Renal cortex interstitium (tissue), 11 donors: ENCODE measurements around the gene DIP2B. TPM values are rescaled to one million over a fixed set of nuclear protein-coding genes. Genes with fewer than 3 reads are reported as not detected.

Experiments used
- DNase-seq, 11 donors: peaks; one replicate each; pipeline ENCODE4 v3.0.0-alpha.2; 2013; ENCODE audit warnings: low read depth in 9 of 11, low spot score in 4 of 11; ENCODE audit errors: extremely low read depth in 1 of 11
- polyA plus RNA-seq, 3 donors: library from polyadenylated mRNA; unstranded; fragments of 120-200 nt; gene quantifications; one replicate each; pipeline ENCODE4 v1.2.1, GENCODE V29; 2013; ENCODE audit not compliant: insufficient read length in 3 of 3

Gene DIP2B
- polyA plus RNA-seq, 3 donors, result 23.5 to 25.9 (median 23.9) TPM

DNA sequence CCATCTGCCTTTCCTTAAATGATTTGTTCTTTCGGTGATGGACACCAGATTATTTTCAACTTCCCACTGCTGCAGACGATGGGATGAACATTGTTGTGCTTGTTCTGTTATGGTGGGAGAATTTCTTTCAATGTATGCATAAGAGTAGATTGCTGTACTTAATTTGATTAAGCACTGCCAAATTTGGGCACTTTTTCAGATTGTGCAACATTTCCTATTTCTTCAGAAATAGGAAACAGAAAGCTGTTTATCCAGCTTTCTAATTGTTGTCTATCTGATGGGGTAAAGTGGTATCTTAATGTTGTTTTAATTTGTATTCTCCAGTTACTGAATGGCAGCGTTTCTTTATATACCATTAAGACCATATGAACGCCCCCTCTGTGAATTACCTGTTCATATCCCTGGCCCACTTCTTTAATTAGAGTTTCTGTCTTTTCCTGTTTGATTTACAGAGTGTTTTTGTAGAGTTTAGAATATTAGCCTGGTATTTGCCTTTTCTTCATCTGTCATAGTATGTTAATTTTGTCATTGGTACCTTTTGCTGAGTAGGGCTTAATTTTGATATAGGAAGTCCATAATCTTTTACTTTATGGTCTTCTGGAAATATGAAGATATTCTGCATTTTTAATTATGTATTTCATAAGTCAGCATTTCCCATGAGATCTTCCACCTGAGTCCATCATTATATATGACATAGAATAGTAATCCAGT lies 59.6 kb downstream of the DIP2B start:
- no peak for DNase-seq

DNA sequence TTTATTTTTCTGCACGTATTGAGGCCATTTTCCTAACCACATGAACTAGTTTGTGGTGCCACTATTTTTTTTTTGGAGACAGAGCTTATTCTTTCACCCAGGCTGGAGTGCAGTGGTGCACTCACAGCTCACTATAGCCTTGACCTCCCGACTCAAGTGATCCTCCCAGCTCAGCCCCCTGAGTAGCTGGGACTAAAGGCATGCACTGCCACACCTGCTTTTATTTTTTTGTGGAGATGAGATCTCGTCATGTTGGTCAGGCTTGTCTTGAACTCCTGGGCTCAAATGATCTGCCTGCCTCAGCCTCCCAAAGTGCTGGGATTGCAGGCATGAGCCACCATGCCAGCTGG lies 60.1 kb downstream of the DIP2B start:
- DNase-seq, result no peak

DNA sequence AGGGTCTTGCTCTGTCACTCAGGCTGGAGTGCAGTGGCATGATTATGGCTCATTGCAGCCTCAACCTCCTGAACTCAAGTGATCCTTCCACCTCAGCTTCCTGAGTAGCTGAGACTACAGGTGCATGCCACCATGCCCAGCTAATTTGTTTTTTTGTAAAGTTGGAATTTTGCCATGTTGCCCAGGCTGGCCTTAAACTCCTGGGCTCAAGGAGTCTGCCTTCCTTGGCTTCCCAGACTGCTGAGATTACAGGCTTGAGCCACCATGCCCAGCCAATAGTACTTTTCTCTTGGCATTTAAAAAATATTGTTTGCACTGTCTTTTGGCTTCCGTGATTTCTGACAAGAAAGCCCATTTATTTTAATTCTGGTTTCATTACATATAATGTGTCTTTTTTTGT lies 61.3 kb downstream of the DIP2B start:
- no peak for DNase-seq

DNA sequence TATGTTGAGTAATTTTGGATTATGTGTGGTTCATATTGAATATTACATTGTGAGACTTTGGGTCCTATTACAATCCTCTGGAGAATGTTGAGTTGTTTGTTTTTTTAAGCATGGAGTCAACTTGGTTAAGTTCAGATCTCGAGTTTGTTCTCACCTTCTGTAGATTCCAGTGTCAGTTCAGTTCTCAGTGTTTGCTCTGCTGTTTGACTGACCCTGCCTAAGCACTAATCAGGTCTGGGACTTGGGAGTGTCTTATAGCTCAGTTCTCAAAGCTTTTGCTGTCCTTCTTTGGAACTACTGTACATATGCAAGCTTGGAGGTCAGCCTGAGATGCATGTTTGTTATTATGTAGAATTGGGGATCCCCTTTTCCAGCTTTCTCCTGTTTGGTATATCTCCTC lies 63.1 kb downstream of the DIP2B start:
- no peak for DNase-seq

DNA sequence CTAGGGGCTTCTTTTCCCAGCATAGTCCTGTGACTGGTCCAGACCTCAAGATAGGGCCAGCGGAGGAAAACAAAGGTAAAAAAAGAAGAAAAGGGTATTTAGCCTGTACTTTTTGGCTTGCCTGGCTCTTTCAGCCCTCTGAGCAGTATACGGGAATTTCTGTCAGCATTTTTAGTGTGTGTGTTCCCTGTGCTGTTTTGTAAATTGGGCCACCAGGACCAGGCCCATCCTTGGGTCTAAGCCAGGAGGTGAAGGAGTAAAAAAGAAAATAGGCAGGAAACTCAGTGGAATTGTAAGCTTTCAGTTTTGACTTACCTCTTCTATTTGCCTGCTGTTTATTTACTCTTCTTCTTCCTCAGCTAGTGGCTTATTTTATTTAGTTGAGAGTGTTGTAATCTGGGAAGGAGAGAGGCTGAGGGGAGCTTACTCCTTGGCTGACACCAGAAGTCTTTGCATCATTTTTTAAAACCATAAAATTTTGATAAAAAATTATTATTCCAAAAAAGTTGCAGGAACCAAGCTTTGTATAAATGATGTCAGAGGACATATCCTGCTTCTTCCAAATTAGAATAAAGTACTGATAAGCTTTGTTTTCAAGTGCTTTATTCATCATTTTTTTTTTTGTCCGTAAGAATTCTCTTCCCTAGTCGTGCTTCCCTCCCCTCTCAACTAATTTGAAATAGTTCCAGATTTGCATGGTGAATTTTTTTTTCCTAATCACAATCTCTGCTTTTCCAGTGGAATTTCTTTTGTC lies 63.7 kb downstream of the DIP2B start:
- DNase-seq, result no peak

DNA sequence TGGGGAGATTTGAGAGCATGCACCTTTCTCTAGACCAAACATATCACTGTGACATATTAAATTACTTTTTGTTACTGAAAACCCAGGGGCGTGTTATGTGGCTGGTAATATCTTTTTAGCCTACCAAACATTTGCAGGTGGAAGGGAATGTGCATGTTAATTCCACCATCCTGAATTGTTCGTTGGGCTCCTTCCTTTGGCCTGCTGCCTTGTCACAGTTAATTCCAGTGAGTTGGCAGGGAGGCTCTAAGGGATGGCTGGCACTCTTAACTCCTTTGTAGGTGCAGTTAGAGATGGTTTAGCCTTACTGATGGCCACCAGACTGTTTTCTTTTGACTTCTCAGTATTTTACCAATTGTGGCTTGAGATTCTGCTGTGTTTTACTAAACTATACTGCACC lies 64.5 kb downstream of the DIP2B start:
- no peak for DNase-seq

DNA sequence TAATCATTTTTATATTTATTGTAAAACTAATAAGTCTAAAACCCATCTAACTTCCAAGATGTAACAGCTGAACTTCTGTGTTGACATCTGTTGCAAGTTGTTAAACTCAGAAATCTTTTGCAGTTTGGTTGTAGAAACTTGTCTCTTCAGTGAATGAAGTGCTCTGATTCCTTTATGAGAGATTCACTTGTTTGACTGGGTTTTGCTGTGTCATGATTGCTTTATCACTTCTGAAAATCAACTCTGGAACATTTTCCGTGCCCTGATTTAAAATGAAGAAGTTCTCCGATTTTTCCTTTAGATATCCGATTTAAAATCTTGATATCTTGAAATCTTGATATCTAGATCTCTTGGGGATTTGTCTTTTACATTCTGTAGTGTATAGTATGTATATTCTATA lies 65.1 kb downstream of the DIP2B start:
- DNase-seq, result no peak

DNA sequence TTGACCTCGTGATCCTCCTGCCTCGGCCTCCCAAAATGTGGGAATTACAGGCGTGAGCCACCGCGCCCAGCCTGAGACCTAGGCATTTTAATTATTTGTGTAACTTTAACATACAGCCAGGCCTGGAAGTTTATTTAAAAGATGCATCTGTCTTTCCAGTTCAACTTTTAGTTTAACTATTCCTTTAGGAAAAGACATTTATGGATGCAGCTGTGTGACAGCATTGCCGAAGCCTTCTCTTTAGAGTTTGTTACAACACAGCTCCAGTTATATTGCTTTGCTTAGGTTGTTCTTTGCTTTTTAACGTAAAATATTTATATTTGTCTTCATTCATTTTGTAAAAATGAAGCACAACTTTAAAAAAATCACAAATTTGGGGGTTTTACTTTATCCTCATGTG lies 67.0 kb downstream of the DIP2B start:
- no peak for DNase-seq

DNA sequence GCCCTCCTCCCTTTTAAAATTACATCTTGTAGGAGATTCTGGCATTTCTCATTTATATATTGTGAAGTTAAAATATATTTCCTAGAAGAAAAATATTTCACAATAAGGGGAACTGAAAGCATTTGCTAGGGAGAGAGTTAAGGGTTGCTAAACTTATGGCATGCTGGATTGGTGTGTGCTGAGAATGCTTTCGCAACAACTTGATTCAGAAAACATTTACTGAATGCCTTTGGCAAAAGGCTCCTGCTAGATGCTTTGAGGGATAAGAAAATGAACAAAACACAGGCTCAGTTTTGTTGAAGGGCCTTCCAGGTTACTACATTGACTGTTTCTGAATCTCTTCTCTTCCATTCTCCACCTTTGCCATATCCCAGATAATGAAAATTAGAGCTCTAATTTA lies 67.5 kb downstream of the DIP2B start:
- peak in 1 of 11 donors; percentile 29 for DNase-seq

DNA sequence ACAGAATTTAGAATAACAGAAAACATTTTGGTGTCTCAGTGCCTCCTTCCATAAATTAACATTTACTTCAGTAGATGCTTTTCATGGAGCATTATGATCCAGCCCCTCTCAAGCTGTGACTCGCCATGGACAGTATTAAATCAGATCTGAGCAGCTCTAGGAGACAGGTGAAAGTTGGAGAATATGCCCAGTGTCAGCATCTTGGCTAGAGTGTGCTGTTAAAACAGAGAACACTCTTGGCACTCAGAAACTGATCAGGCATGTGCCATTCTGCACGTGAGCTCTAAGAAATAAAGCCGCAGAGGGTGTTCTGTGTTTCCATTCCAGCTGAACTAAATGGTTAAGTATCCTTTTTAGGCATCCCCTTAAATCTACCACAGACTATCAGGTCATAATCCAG lies 68.0 kb downstream of the DIP2B start:
- no peak for DNase-seq

DNA sequence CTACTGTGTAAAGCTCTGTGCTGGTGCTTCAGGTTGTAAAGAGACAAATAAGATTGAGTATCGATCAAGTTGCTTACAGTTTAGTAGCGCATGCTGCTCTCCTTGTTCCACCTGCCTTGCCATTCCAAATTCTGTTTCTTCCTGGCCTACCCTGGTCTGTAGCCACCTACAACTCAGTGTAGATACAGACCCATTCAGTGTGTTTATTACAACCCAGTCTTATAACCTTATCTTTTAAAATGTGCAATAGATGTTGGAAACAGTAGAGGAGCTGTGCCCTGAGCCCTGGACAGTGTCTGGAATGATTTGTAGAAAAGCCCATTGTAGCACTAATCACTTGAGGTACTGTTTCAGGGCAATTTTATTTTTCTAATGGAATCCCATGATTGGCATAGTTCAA lies 68.5 kb downstream of the DIP2B start:
- DNase-seq, result no peak

DNA sequence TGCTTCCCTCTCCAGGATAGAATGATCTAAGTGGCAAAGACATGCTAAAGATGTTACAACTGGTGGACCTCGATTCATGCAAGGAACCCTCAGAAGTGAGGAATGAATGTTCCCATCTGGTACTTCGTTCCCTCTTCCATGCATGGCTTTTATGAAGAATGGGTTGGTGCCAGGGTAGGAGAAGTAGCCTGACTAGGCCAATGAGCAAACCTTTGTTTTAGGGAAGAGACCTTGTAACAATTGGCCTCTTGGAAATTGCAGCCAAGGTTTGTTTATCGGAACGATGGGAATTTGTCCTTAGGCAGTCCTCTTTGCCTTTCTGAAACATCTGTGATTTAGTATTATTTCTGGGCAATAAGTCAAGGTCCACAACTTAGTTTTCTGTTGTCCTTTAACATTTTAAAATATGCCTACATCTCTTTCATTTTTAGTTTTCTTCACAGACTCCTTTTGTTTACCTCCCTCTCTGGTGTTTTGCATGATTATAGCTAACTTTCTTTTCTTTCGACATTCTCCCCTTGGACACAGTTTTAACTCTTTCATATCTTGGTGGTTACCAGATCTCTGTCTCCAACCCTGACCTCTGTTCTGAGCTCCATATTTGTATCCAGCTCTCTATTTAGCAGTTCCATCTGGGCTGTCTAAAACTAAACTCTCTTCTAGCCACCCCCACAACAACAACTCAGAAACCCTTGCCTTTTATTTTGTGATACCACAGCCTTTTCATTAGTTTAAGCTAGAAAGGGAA lies 70.0 kb downstream of the DIP2B start:
- no peak for DNase-seq

DNA sequence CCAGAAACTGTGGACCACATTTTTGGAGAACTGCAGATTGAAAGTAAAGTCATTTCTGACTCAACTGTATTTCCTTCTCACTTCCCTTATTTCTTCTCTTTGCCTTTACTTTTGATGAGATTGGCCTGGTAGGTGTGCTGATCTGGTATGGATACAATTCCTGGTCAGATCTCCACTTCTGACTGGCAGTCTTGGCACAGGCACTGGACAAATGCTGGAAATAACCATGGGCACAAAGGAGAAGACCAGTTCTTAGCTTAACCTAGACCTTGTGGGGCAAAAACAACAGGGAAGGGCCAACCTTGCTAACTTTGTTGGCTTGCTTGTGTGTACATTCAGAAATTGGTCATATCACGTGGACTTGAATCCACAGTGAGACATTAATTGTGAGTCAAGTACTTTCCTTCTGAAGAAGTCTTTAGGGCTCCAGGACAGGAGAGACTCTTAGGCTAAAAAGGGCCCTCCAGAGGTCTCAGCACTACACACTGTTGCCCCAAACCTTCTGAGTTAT lies 75.0 kb downstream of the DIP2B start:
- no peak for DNase-seq

DNA sequence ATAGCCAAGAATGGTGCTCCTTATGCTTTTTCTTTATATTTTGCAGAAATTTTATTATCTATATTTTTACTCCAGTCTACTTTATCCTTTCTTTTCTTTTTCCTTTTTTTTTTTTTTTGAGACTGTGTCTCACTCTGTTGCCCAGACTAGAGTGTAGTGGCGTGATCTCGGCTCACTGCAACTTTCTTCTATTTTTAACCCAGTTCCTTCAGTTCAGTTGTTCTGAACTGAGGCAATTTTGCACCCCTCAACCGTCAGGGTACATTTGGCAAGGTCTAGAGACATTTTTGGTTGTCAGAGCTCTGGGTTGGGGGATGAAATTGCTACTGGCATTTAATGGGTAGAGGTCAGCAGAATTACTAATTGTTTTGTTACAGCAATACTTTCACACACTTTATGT lies 75.7 kb downstream of the DIP2B start:
- no peak for DNase-seq

DNA sequence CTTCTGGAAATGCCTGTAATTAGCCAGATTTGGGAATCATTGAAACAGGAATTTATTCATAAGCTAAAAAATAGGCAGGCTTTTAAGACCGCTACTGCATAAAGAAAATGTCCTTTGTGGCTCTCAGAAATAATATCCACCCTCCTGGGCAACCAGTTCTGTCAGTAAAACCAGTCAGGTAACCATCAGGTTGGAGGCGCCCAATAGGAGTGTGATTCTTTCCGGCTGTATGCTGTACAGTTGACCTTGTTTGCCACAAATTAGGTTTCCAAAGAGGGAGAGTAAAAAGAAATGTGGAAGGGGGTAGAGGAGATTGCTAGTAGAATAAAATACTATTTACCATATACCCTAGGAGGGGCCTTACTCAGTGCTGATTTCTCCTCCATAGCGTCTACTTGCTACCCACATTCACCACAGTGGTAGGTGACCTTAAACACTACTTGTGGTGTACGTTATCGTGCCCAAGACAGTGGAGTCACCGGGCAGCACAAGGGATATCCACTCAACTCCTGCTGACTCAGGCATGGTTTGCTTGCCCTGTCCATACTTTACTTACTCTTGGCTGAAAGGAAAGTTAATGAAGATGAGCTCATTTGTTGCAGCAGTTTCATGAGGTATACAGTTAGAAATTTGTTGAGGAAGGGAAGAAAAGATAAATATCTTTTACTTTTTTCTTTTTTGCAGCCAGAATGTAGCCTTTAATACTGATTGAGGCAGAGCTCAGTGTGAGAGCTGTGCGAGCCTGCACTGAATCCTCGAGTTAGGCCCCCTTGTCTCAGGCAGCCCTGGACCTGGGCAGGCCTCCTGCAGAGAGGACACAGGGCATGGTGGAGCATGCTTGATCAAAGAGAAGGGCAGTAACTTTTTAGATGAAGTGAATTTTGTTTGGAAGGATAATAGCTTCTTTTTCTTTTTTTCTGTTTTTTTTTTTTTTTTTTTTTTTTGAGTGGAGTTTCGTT lies 76.7 kb downstream of the DIP2B start:
- DNase-seq, result no peak

DNA sequence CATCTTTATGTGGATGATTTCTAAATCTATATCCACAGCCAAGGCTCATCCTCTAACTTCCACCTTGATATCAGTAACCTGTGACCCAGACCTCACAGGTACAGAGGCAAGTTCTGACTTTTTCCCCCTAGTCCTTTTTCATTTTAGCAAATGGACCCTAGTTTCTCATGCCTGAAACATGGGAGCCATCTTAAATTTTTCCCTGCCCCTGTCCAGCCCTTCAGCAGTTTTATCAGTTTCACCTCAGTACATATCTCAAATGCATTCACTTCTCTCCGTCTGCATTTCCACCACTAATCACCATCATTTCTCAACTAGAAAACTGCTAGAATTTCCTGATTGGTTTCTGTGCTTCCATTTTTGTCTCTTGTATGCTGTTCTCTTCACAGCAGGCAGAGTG lies 79.3 kb downstream of the DIP2B start:
- DNase-seq, result no peak

DNA sequence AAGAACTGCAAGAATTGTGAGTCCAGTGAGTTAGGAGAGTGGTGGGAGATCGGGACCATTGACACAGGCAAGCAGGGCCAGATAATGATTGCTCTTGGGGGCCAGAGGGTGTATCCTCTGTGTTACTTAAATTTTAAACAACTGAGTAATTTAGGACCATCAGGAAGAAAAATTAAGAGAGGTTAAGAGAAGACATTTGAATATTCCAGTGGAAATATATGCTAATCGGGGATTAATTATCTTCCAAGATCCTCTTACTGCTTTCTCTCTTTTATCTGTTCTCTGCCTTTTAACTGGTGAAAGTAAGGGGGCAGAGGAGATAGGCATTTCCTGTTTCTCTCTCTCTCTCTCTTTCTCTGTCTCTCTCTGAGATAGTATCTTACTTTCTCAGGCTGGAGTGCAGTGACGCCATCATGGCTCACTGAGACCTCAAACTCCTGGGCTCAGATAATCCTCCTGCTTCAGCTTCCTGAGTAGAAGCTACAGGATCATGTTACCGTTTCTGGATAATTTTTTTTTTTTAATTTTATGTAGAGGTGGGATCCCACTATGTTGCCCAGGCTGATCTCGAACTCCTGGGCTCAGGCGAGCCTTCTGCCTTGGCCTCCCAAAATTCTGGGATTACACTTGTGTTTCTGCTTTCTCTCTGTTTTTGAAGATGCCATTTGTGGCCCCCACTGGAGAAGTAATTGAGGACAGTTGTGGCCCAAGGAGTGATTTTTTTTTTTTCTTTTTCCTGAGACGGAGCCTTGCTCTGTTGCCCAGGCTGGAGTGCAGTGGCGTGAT lies 85.1 kb downstream of the DIP2B start:
- no peak for DNase-seq

DNA sequence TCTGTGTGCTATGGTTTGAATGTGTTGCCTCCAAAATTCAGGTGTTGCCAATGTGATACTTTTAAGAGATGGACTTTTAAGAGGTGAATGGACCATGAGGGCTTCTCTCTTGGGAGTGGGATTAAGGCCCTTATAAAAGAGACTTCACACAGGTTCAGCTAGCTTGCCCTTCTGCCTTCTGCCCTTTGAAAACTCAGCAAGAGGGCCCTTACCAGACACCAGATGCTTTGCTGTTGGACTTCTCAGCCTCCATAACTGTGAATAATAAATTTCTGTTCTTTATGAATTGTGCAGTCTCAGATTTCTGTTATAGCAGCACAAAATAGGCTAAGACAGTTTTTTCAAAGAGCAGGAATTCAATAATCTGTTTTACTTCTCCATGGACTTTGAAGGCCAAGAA lies 86.1 kb downstream of the DIP2B start:
- DNase-seq, result no peak
